Activated CD4-positive, alpha-beta T cell treated with anti-CD3 and anti-CD28 coated beads for 24 hours (primary cell): ENCODE results near the gene HDDC3.
A peak's percentile ranks its signal among the peaks of the same experiment; 100 is the strongest.

Source experiments
- DNase-seq, 2 donors: peaks; one replicate each; pipeline ENCODE4 v3.0.0-alpha.2; 2020; ENCODE audit warnings: low read depth in 2 of 2

The HDDC3 gene, protein sequence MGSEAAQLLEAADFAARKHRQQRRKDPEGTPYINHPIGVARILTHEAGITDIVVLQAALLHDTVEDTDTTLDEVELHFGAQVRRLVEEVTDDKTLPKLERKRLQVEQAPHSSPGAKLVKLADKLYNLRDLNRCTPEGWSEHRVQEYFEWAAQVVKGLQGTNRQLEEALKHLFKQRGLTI

DNA sequence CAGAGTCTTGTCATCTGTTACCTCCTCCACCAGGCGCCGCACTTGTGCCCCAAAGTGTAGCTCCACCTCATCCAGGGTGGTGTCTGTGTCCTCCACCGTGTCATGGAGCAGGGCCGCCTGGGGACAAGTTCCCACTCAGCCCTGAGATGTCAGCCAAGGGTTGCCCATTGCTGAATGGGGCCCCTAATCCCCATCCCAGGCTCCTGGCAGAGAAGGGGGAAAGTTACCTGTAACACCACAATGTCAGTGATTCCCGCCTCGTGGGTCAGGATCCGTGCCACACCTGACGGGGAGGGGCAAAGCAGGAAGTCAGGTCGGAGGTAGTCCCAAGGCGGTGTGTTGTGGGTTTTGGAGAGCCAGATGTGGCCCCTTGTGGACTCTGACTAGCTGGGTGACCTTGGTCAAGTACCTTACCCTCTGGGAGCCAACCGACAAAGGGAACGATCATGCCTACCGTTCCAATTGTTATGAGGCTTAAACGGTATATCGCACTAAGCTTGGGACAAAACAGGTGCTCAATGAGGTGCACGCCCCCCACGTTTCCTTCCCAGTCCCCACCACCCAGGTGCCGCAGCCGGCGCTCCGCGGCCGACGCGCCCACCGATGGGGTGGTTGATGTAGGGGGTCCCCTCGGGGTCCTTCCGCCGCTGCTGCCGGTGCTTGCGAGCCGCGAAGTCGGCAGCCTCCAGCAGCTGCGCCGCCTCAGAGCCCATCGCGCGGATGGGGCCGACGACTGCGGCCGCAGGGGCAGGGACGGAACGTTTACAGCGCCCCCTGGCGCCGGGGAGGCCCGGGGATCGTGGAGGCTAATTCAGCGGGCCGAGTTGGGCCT is at the start of gene HDDC3:
HDDC3 (minus strand) TSS at position 722 of the 832 bp plus-strand sequence; CDS start at position 713, 9 bp downstream.
- DNase-seq: peak; percentile 91 to 92

DNA sequence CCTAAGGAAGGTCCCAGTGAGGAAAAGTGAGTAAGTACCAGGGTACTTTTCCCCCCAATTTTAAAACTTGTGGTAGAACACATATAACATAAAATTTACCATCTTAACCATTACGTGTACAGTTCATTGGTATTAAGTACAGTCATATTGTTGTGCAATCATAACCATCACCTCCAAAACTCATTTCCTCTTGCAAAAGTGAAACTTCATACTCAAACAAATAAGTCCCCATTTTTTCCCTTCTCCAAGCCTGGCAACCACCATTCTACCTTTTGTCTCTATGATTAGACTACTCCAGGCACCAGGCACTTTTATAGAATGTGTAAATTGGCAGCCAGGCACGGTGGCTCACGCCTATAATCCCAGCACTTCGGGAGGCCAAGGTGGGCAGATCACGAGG is 49.8 kb upstream of the HDDC3 start:
- DNase-seq: no peak

DNA sequence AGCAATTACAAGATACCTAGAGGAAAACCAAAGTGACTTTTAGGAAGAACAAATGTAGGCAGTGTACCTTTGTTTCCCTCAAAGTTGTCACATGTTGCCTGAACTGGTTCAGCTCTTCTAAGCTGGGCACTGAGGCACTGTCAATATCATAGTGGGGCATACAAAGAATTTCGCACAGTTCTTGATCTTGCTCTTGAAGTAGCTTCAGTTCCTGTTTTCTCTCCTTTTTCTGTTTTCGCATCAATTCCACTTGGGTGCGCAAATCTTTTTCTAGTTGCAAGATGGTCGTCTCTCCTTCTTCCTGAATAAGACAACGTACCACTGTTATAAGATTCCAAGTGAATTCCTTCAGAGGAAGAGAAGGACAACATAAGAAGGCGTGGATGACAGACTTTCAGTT is 49.3 kb upstream of the HDDC3 start:
- no peak for DNase-seq

DNA sequence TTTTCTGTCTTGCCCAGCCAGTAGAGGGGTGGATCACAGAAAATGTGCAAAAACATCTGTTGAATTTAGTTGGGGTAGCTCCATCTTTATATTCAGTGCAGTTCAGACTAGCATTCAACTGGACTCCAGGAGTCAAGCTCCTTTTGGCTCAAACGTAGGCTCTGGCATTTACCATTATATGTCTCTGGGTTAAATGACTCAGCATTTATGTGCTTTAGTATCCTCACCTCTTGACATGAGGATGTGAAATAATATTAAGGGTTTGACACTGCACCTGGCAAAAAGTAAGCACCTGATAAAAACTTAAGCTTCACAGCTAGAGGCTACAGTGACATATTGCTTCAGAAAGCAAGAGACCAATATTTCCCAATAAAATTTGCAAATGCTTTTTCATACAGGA is 47.2 kb upstream of the HDDC3 start:
- no peak for DNase-seq

- DNase-seq: no peak
Observed at GRCh38 chr15:90974216-90974615, 41.9 kb upstream of the HDDC3 start.

- no peak for DNase-seq
Observed at GRCh38 chr15:90972133-90972532, 39.8 kb upstream of the HDDC3 start.

DNA sequence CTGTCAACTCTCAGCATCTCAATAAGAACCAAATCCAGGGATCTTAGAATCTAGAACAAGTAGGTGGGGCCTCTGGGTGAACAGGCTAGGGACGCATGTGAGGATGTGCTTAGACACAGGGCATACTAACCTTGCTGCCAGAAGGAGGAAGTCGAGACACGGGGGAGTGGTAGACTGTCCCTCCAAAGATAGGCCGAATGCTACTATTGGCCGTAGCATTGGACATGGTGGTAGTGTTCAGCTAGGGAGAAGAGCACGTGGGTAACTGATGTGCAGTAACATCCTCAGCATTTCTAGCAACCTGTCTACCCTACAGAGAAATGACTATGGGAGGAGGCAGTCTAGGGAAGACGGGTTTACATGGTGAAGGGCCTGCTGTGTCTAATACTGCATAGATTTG is 37.9 kb upstream of the HDDC3 start:
- DNase-seq: no peak

- no peak for DNase-seq
Observed at GRCh38 chr15:90968434-90968833, 36.1 kb upstream of the HDDC3 start.

DNA sequence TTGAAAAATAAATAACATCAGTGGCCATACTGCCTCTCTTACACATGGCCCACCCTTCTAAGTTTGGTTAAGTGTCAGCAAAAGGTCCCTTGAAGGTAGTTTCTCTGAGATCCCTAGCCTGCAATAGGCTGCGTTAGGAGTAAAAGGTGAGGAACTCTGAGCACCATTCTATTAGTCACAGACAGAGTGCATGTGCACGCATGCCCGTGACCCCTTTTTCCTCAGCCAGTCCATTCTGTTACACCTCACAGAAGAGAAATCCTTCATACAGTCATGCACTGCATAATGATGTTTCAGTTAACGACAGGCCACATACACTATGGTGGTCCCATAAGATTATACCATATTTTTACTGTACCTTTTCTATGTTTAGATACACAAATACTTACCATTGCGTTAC is 34.9 kb upstream of the HDDC3 start:
- no peak for DNase-seq

DNA sequence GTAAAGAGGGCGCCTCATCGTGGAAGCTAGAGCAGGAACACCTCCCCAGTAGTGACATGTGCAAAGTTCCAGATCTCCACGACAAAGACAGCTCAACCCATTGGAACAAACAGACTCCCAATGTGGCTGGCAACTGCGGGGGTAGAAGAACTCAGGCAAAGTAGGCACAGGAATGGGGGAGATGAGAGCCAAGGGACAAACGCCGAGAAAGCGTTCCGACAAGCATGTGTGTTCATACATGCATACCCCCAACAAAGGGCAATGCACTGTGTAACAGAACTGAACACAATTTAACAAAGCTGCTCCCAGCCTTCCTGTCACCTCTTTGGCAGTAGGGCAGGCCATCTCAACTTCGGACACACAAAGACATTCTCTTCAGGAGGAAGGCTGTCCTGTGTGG is 33.9 kb upstream of the HDDC3 start:
- DNase-seq: no peak

DNA sequence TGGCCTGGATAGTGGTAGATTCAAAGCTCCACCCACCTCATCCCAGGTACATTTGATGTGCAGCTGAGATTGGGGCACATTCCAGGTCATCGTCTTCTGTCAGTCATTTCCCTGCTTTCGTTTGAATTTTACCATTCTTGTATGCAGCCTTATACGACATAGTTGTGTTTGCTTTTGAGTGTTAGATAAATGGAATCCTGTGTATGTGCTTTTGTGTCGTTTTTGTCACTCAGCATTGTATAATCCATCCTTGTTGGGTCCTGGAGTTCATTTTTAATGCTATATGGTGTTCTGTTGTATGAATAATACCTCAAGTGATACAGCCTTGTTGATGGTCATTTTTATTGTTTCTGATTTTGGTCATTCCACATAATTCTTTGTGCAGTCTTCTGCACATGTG is 29.7 kb upstream of the HDDC3 start:
- DNase-seq: no peak

DNA sequence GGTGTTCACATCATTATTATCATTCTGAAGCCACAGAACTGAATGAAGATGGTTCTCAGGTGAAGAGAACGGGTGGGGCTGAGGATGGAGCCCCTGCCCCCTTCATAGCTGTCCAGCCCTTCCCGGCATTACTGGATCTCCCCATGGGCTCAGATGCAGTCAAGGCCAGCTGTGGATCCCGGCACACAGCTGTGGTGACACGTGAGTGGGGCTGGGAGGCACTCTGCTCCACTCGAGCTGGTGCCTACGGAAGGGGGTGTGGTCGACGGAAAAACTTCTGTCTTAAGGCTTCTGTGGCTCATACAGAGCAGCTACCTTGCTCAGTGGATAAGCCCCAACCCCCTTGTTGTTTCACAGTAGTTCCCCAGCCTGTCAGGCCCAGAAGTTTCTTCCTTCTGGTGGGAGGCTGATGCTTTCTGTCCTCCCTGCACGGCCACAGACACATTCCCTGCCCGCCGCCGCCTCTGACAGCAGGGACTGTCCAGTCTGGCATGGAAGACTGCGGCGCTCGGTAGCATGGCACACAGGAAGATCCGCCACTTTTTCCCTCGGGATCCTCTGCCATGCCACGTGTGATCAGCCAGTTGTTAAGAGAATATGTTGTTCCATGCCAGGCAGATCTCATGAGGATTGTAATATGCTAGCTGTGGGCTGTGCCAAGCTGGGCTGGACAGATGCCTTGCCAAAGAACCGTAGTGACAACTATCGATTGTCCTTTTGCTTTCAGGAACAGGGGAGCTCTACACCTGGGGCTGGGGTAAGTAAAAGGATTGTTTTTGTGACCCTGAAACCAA is 28.1 kb upstream of the HDDC3 start:
- no peak for DNase-seq

GRCh38 chr15:90959894-90960293 is 27.5 kb upstream of the HDDC3 start:
- DNase-seq: no peak

GRCh38 chr15:90959028-90959595 is 26.8 kb upstream of the HDDC3 start:
- no peak for DNase-seq

GRCh38 chr15:90957791-90958190 is 25.4 kb upstream of the HDDC3 start:
- no peak for DNase-seq

GRCh38 chr15:90957031-90957790 is 24.9 kb upstream of the HDDC3 start:
- DNase-seq: no peak

- peak; percentile 43 to 58 for DNase-seq
Observed at GRCh38 chr15:90956274-90957030, 24.1 kb upstream of the HDDC3 start.

GRCh38 chr15:90955624-90956273 is 23.4 kb upstream of the HDDC3 start:
- no peak for DNase-seq

GRCh38 chr15:90954712-90955623 is 22.6 kb upstream of the HDDC3 start, which contains the start of gene RCCD1:
TSS of gene RCCD1 (plus strand) at chr15:90954884. CDS start at chr15:90956735, 1,851 bp downstream.
- peak; percentile 79 to 86 for DNase-seq
